Keratinocyte (primary cell): ENCODE measurements around the gene LOXL4. TPM values are rescaled to one million over a fixed set of nuclear protein-coding genes. Genes with fewer than 3 reads are reported as not detected.

Experiments used
- DNase-seq: peaks from one replicate; pipeline ENCODE4 v3.0.0-alpha.2; 2011; ENCODE audit warnings: low read depth, missing footprints, low spot score
- FAIRE-seq: peaks from 2 replicates; lab custom pipeline; 2011; peaks lifted over from hg19 to GRCh38; lab: Jason Lieb, UNC
- H2AFZ ChIP-seq: 2 replicates; pipeline ENCODE4 v1.6.0; 2012; ENCODE audit warnings: low read length, control low read depth, inconsistent platforms; ENCODE audit not compliant: control insufficient read depth
- H3K27ac ChIP-seq: 2 replicates; pipeline ENCODE4 v1.5.1; 2011; ENCODE audit warnings: low read length; ENCODE audit not compliant: control insufficient read depth, insufficient read depth
- H3K27me3 ChIP-seq: 3 replicates; pipeline ENCODE4 v1.6.0; 2011; ENCODE audit warnings: low read length; ENCODE audit not compliant: control insufficient read depth, insufficient read depth; ENCODE audit errors: extremely low read depth
- H3K36me3 ChIP-seq, 2 experiments: 2 replicates in 1 of 2; 3 replicates in 1 of 2; pipeline ENCODE4 v1.5.1; 2011; ENCODE audit warnings: low read length in 2 of 2, mild to moderate bottlenecking in 1 of 2; ENCODE audit not compliant: control insufficient read depth in 2 of 2, insufficient read depth in 2 of 2; ENCODE audit errors: extremely low read depth in 1 of 2
- H3K4me1 ChIP-seq: 3 replicates; pipeline ENCODE4 v1.5.1; 2011; ENCODE audit warnings: low read length; ENCODE audit not compliant: control insufficient read depth, insufficient read depth; ENCODE audit errors: extremely low read depth
- H3K4me2 ChIP-seq: 3 replicates; pipeline ENCODE4 v1.6.0; 2011; ENCODE audit warnings: low read depth, low read length; ENCODE audit not compliant: control insufficient read depth, insufficient read depth; ENCODE audit errors: extremely low read depth
- H3K4me3 ChIP-seq, 3 experiments: fragments of 200-600 bp in 1 of 3; sonication (generic) in 1 of 3; 2 replicates in 2 of 3; 3 replicates in 1 of 3; pipeline ENCODE4 v1.5.1; 2011 to 2016; ENCODE audit warnings: low read length in 3 of 3, mild to moderate bottlenecking in 3 of 3, control low read depth in 2 of 3, inconsistent platforms in 1 of 3, low read depth in 1 of 3, mixed read lengths in 1 of 3, mixed run types in 1 of 3, moderate library complexity in 1 of 3; ENCODE audit not compliant: control insufficient read depth in 2 of 3, insufficient read depth in 2 of 3; ENCODE audit errors: extremely low read depth in 1 of 3
- H3K79me2 ChIP-seq: 2 replicates; pipeline ENCODE4 v1.6.0; 2012; ENCODE audit warnings: low read length; ENCODE audit not compliant: control insufficient read depth, insufficient read depth
- H3K9ac ChIP-seq: 3 replicates; pipeline ENCODE4 v1.6.0; 2011; ENCODE audit warnings: low read length; ENCODE audit not compliant: control insufficient read depth, insufficient read depth; ENCODE audit errors: extremely low read depth
- H3K9me1 ChIP-seq: 3 replicates; pipeline ENCODE4 v1.6.0; 2011; ENCODE audit warnings: low read length; ENCODE audit not compliant: control insufficient read depth, insufficient read depth; ENCODE audit errors: extremely low read depth
- H3K9me3 ChIP-seq: 2 replicates; pipeline ENCODE4 v1.5.1; 2012; ENCODE audit warnings: low read depth, low read length; ENCODE audit not compliant: control insufficient read depth
- H4K20me1 ChIP-seq: 3 replicates; pipeline ENCODE4 v1.6.0; 2011; ENCODE audit warnings: low read length; ENCODE audit not compliant: control insufficient read depth, insufficient read depth; ENCODE audit errors: extremely low read depth
- CTCF ChIP-seq, 3 experiments: IDR thresholded peaks in 1 of 3; conservative IDR thresholded peaks in 1 of 3; optimal IDR thresholded peaks in 1 of 3; 2 replicates in 2 of 3; 3 replicates in 1 of 3; pipeline versions ENCODE3 to v1.5.1; 2011; ENCODE audit warnings: low read length in 3 of 3, mild to moderate bottlenecking in 3 of 3, moderate library complexity in 2 of 3, control low read depth in 1 of 3, inconsistent platforms in 1 of 3; ENCODE audit not compliant: insufficient read depth in 2 of 3; ENCODE audit errors: extremely low read depth in 1 of 3
- EZH2 ChIP-seq: IDR thresholded peaks from one replicate; pipeline ENCODE4 v1.6.1; 2012; ENCODE audit warnings: inconsistent platforms, mild to moderate bottlenecking, low read length, moderate library complexity
- dilution Hi-C: fragments of 300-500 bp; cut with MboI; formaldehyde crosslinking; loops from one replicate; pipeline ENCODE4 v1.7.0; 2020; ENCODE audit warnings: low sequenced_read_pairs; ENCODE audit not compliant: extremely low pct_ligation_motif_present
- polyA plus RNA-seq, 5 experiments: library from polyadenylated mRNA; depleted of rRNA in 3 of 5; stranded (reverse) in 3 of 5; stranded (forward) in 1 of 5; unstranded in 1 of 5; fragments of >200 nt; gene quantifications; 1 replicate in 1 of 5; 2 replicates in 3 of 5; 3 replicates in 1 of 5; pipeline versions ENCODE4 v1.2.1 to v1.2.3, GENCODE V29; 2011 to 2012; ENCODE audit warnings: missing spikeins in 2 of 5, low read depth in 1 of 5, low replicate concordance in 1 of 5

LOXL4 gene
- polyA plus RNA-seq, 1 donor (not counting 4 experiments of a cell fraction or from before 2014, with no cell fraction given): 0.01 TPM

- TF ChIP-seq EZH2 (no peak), CTCF (optimal IDR thresholded peaks at IDR 0.05 in 1 of 3, IDR thresholded peaks at IDR 0.05 in 1 of 3, conservative IDR thresholded peaks at IDR 0.05 in 1 of 3; ENCODE audit: extremely low read depth in 1 of 3, insufficient read depth in 2 of 3, low read length in 3 of 3) (no peak)
- Histone ChIP-seq H3K9ac (no peak overlapping the region), H3K4me3 (no peak overlapping the region), H4K20me1 (no peaks in the 10 kb centered on the region), H3K27me3 (no peaks in the 10 kb centered on the region), H3K4me1 (peaks cover 17% of the 10 kb centered on the region), H3K36me3 (no peaks in the 10 kb centered on the region), H2AFZ (no peak overlapping the region), H3K27ac (no peak overlapping the region), H3K4me2 (no peak overlapping the region), H3K79me2 (no peaks in the 10 kb centered on the region), H3K9me1 (peaks cover 2% of the 10 kb centered on the region), H3K9me3 (no peaks in the 10 kb centered on the region)
- no peak for FAIRE-seq
- dilution Hi-C loops: no loop called here
- DNase-seq: no peak
Measured at GRCh38 chr10:98299341-98299740, 31.3 kb upstream of the LOXL4 start.

- Histone ChIP-seq H3K9ac (no peak overlapping the region), H2AFZ (no peak overlapping the region), H4K20me1 (no peaks in the 10 kb centered on the region), H3K27me3 (no peaks in the 10 kb centered on the region), H3K4me3 (peak overlapping the region in 2 of 3 experiments; percentile 5 to 30), H3K79me2 (no peaks in the 10 kb centered on the region), H3K9me3 (no peaks in the 10 kb centered on the region), H3K36me3 (no peaks in the 10 kb centered on the region), H3K4me2 (peak overlapping the region; percentile 61), H3K27ac (no peak overlapping the region), H3K4me1 (peaks cover 30% of the 10 kb centered on the region), H3K9me1 (peaks cover 2% of the 10 kb centered on the region)
- DNase-seq (no peak), FAIRE-seq (peak; percentile 94)
- dilution Hi-C loops: no loop called here
- TF ChIP-seq EZH2 (no peak), CTCF (optimal IDR thresholded peaks at IDR 0.05 in 1 of 3, IDR thresholded peaks at IDR 0.05 in 1 of 3, conservative IDR thresholded peaks at IDR 0.05 in 1 of 3; ENCODE audit: extremely low read depth in 1 of 3, insufficient read depth in 2 of 3, low read length in 3 of 3) (peak in 2 of 3 experiments; percentile 19 to 37)
Measured at GRCh38 chr10:98296524-98296923, 28.5 kb upstream of the LOXL4 start.
